ENCODE measurements around the gene STK24.

The STK24 gene

DNA sequence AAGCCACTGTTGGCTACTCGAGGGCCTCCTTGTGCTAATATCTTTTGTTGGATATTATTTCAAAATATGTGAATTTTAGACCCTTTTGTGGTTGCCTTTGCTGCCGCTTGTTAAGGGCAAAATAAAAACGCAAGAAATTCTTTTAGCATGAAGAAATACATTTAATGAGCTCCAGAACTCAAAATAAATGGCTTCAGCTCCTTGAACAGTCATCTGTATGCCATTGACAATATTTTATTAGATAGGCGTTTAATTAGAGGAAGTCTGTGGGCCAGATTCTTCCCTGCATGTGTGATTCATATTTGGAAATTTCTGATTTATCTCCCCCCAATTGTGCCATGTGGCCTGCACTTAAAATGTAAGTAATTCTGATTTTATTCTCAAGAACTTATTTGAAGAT, 177.2 kb downstream of the STK24 start:
- no peak for DNase-seq

DNA sequence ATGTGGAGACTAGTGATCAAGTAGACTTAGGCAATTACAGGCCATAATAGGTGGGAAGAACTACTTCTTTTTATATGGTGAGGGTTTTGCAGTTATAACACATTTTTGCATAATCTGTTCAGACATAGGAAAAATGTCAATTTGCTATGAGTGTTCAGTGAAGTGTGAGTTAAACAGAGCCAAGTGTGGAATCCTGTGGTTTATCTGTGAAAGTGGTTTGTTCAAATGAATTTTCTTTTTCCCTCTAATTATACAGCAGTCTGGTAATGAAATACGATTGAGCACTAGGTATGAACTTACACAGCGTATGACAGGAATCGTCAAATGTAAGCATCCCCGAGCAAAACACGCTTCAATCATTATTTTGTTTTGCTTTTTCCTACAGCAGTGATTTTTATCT, 178.3 kb downstream of the STK24 start:
- no peak for DNase-seq

DNA sequence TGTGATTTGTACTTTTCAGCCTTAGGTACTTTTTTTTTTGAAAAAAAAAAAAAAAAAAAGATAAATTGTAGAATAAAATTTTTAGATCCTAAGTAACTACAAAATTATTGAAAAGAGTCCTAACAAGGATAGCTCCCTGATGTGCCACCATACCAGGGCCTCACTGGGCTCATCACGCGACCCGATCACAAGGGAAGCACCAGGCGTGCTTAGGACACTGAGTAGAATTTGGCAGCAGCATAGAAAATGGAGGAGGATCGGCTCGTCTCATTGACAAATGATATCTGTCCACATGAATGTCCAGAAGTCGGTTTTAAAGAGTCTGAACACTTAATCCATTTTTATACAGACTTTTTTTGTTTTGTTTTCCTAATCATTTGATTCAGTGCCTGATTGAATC, 179.0 kb downstream of the STK24 start:
- no peak for DNase-seq

DNA sequence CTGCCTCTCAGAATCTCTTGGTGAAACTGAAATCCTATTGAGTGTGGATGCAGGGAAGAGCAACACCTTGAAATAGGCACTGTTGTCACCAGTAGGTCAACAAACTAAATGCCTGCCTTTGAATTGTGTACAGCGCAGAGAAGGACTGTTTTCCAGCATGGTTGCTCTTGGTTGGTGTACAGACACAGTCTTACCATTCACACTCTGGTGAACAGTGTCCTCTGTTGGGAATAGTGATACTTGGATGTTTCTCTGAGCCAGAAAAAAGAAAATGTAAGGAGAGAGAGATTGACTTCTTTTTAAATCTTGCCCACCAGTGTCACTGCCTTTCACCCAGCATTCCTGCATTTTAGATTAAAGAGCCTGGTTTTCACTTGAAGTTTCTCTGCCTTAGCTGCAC, 179.7 kb downstream of the STK24 start:
- no peak for DNase-seq

DNA sequence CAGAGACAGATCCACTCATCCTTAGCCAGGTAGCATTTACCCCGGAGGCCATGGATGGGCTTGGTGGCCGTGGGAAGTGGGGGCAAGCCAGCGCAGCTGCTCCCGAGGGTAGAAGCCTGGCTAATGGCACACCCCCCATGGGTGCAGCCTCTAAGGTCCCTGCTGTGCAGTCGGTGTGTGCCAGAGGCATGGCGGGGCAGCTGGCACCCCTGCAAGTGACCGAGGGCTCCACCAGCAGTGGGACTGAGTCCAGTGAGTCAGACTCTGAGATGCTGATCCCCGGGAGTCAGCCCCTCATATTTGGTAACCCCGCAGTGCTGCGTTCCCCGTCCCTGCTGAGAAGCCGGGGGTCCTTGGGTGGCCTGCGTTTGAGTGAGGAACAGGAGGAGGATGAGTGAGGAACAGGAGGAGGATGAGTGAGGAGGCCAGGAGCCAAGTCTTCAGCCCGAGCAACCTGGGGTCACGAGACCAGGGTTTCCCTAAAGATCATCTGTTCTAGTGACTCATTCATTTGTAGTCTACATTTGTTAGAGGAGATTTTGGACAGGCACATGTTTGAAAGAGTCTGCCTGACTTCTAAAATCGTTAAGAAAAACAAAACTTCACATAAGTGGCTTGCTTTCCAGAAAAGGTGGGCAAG, 180.7 kb downstream of the STK24 start:
- DNase-seq = no peak
